Activated CD4-positive, alpha-beta T cell treated with anti-CD3 and anti-CD28 coated beads for 36 hours (primary cell): ENCODE data around the gene HSD17B10. TPM values are rescaled to one million over a fixed set of nuclear protein-coding genes. Genes with fewer than 3 reads are reported as not detected.

ENCODE experiments used
- ATAC-seq: fragments of 200-7000 bp; cut with Tn5 transposase; one replicate; pipeline ENCODE4 v1.10.0; 2021; ENCODE audit warnings: mild to moderate bottlenecking, moderate library complexity
- CTCF ChIA-PET: fragments of 350-600 bp; sonication (Branson Sonifier 250); formaldehyde crosslinking; loops from one replicate; lab custom pipeline; 2021; ENCODE audit warnings: antibody characterized with exemption; lab: Charles Lee
- POLR2A ChIA-PET: fragments of 350-600 bp; sonication (Branson Sonifier 250); formaldehyde crosslinking; loops from one replicate; lab custom pipeline; 2021; ENCODE audit warnings: antibody characterized with exemption, inconsistent platforms; lab: Charles Lee
- DNase-seq: peaks from one replicate; pipeline ENCODE4 v3.0.0-alpha.2; 2020
- H3K27ac Mint-ChIP-seq: one replicate; pipeline ENCODE4 v1.8.0; 2021; ENCODE audit warnings: mixed read lengths
- H3K27me3 Mint-ChIP-seq: one replicate; pipeline ENCODE4 v1.8.0; 2021; ENCODE audit warnings: mixed read lengths
- H3K36me3 Mint-ChIP-seq: one replicate; pipeline ENCODE4 v1.8.0; 2021; ENCODE audit warnings: low read depth, mixed read lengths
- H3K4me1 Mint-ChIP-seq: one replicate; pipeline ENCODE4 v1.8.0; 2021; ENCODE audit warnings: mixed read lengths
- H3K4me3 Mint-ChIP-seq: one replicate; pipeline ENCODE4 v1.8.0; 2021; ENCODE audit warnings: mild to moderate bottlenecking, moderate library complexity, mixed read lengths
- H3K9me3 Mint-ChIP-seq: one replicate; pipeline ENCODE4 v1.8.0; 2021; ENCODE audit warnings: low read depth, mixed read lengths
- intact Hi-C, 2 experiments: fragments of 100-400 bp; cut with DNase I in 1 of 2; cut with micrococcal nuclease in 1 of 2; formaldehyde crosslinking; loops; one replicate each; pipeline versions ENCODE4 v1.14.2 to v1.15.1; 2022 to 2024; cut with DNase I, micrococcal nuclease
- microRNA-seq: library from miRNA; unstranded; fragments of <30 nt; microRNA quantifications from one replicate; pipeline ENCODE4 v1.2.0, GENCODE V29; 2021; ENCODE audit warnings: borderline replicate concordance
- total RNA-seq, 2 experiments: library from RNA; stranded (reverse); gene quantifications; one replicate each; pipeline ENCODE4 v1.2.3, GENCODE V29; 2021

The HSD17B10 gene
- total RNA-seq, 2 experiments from 2014 or later: 89.0 to 92.7 TPM

GRCh38 chrX:53403535-53403934 lies 30.6 kb downstream of the HSD17B10 start:
- no peak overlapping the region for H3K4me3 Mint-ChIP-seq
- H3K36me3 Mint-ChIP-seq: peaks cover 44% of the 10 kb centered on the region
- ChIA-PET POLR2A (interaction anchor here (0.6 to 0.8 kb wide), 3 partner anchors 12 to 169 kb away, joined by 3 to 4 read pairs (median 4); partner anchors contain the start of gene RIBC1), CTCF (no interaction called here)
- H3K9me3 Mint-ChIP-seq: no peaks in the 10 kb centered on the region
- intact Hi-C loops: loop anchor here in 1 of 2 experiments (10.0 kb wide), 2 partner anchors 181 to 189 kb away; no protein-coding TSS in a partner anchor
- no peak for DNase-seq
- H3K27me3 Mint-ChIP-seq: no peaks in the 10 kb centered on the region
- no peak for ATAC-seq
- H3K4me1 Mint-ChIP-seq: no peaks in the 10 kb centered on the region
- H3K27ac Mint-ChIP-seq: no peak overlapping the region

GRCh38 chrX:53398216-53398615 lies 36.0 kb downstream of the HSD17B10 start:
- CTCF ChIA-PET: interaction anchor here (1.3 kb wide), 1 partner anchor 114 kb away, joined by 3 read pairs; no protein-coding TSS in a partner anchor
- intact Hi-C loops: no loop called here

GRCh38 chrX:53395605-53396298 lies 38.4 kb downstream of the HSD17B10 start:
- H3K9me3 Mint-ChIP-seq: no peaks in the 10 kb centered on the region
- ChIA-PET CTCF (interaction anchor here (0.7 kb wide), 1 partner anchor 79 kb away, joined by 5 read pairs; no protein-coding TSS in a partner anchor), POLR2A (no interaction called here)
- peaks cover 30% of the 10 kb centered on the region for H3K36me3 Mint-ChIP-seq
- no peak overlapping the region for H3K4me3 Mint-ChIP-seq
- ATAC-seq (no peak), DNase-seq (no peak)
- no peaks in the 10 kb centered on the region for H3K4me1 Mint-ChIP-seq
- intact Hi-C loops: no loop called here
- no peaks in the 10 kb centered on the region for H3K27me3 Mint-ChIP-seq
- peak overlapping the region; percentile 1 for H3K27ac Mint-ChIP-seq

More at GRCh38 chrX:53398216-53398615, 36.0 kb downstream of the HSD17B10 start:
- Mint-ChIP-seq H3K27me3 (no peaks in the 10 kb centered on the region), H3K4me3 (no peak overlapping the region), H3K9me3 (no peaks in the 10 kb centered on the region), H3K4me1 (no peaks in the 10 kb centered on the region), H3K27ac (peak overlapping the region; percentile 37), H3K36me3 (peaks cover 41% of the 10 kb centered on the region)
- peak; percentile 68 for ATAC-seq
- POLR2A ChIA-PET: no interaction called here
- DNase-seq: no peak

GRCh38 chrX:53383376-53384076 lies 50.6 kb downstream of the HSD17B10 start:
- Mint-ChIP-seq H3K27me3 (no peaks in the 10 kb centered on the region), H3K27ac (peak overlapping the region; percentile 42), H3K4me3 (no peak overlapping the region), H3K9me3 (no peaks in the 10 kb centered on the region), H3K4me1 (no peaks in the 10 kb centered on the region), H3K36me3 (peaks cover 42% of the 10 kb centered on the region)
- intact Hi-C loops: no loop called here
- DNase-seq (no peak), ATAC-seq (no peak)
- ChIA-PET CTCF (interaction anchor here (1.8 kb wide), 1 partner anchor 70 kb away, joined by 4 read pairs; no protein-coding TSS in a partner anchor), POLR2A (interaction anchor here (0.6 kb wide), 2 partner anchors 10 to 16 kb away, joined by 3 to 5 read pairs; no protein-coding TSS in a partner anchor)

Small RNA genes lying within 50 kb of the gene (microRNA-seq; reads per million reads assigned to microRNA genes)
- gene MIR6857: not detected

Other genes starting within 250 kb of the HSD17B10 start
- 10 to 100 TPM; 84.6 to 96.5 TPM for gene KDM5C, start 209.2 kb downstream of the HSD17B10 start, total RNA-seq
- under 1 TPM; 0.21 TPM for gene IQSEC2, start 152.8 kb downstream of the HSD17B10 start, total RNA-seq
- gene SMC1A, start 11.7 kb downstream of the HSD17B10 start, total RNA-seq: 100 to 1,000 TPM; 155 to 190 TPM
- under 1 TPM; 0.46 to 0.95 TPM for gene RIBC1, start 11.5 kb downstream of the HSD17B10 start, total RNA-seq